COLO668 (cell line): ENCODE results near the gene MAL.
A peak's percentile ranks its signal among the peaks of the same experiment; 100 is the strongest.

Experiments
- DNase-seq: peaks from one replicate; lab custom pipeline; 2025; ENCODE audit not compliant: unreplicated experiment; lab: John Stamatoyannopoulos, UW

MAL gene

DNA sequence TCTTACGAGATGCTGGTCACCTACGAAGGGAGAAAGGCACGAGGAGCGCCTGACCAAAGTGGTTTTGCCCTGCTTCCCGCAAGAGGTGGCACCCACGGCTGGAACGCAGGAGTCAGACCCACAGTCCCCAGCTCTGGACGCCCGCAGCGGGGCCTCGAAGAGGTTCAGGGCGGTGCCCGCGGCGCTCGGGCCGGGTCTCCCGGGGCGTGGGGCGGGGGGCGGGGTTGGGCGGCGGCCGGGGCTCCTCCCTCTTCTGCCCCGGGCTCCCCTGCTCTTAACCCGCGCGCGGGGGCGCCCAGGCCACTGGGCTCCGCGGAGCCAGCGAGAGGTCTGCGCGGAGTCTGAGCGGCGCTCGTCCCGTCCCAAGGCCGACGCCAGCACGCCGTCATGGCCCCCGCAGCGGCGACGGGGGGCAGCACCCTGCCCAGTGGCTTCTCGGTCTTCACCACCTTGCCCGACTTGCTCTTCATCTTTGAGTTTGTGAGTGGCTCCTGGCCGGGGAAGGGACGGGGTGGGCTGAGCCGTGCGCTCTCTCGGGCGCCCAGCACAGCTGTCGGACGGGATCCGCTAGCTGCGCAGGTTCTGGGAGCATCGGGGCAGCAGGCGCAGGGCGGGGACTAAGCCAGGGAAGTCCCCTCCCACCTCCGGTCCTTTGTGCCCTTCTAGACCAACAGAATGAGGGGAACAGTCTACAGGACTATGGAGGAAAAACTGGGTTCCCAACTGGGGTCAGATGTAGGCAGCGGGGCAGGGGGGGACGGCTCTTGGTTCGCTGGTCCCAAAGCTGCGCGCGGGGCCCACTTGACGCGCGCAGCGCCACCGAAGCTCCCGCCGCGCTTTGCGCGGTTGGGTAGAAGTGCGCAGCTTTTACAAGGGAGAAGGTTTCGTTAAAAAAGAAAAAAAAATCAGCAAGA, at the start of gene MAL:
Gene MAL, plus strand, starts transcription at position 303 of the 914 bp plus-strand sequence. Its CDS starts 85 bp downstream, at position 388.
- DNase-seq = peak; percentile 21

DNA sequence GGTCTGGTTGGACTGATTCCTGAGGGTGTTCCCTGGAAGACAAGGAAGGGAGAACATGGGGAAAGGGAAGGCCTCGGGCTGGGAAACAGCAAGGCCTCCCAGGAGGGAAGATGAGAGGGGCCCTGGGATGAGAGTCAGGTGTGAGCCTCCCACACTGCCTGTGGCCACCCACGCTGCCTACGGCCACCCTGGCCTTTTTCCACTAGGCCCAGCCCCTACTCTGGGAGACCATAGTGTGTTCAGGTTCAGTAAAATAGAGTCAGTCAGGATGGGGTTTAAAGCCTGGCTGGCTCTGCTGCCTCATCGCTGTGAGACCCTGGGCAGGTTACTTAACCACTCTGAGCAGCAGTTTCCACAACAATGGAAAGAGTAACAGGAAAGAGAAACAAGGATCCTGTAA, 47.7 kb upstream of the MAL start:
- DNase-seq = no peak

DNA sequence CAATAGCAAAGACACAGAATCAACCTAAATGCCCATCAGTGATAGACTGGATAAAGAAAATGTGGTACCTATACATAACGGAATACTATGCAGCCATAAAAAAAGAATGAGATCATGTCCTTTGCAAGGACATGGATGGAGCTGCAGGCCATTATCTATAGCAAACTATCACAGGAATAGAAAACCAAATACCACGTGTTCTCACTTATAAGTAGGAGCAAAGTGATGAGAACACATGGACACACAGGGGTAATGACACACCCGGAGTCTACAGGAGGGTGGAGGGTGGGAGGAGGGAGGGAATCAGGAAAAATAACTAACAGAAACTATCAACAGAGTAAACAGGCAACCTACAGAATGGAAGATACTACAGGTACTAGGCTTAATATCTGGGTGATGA, 46.6 kb upstream of the MAL start:
- no peak for DNase-seq

DNA sequence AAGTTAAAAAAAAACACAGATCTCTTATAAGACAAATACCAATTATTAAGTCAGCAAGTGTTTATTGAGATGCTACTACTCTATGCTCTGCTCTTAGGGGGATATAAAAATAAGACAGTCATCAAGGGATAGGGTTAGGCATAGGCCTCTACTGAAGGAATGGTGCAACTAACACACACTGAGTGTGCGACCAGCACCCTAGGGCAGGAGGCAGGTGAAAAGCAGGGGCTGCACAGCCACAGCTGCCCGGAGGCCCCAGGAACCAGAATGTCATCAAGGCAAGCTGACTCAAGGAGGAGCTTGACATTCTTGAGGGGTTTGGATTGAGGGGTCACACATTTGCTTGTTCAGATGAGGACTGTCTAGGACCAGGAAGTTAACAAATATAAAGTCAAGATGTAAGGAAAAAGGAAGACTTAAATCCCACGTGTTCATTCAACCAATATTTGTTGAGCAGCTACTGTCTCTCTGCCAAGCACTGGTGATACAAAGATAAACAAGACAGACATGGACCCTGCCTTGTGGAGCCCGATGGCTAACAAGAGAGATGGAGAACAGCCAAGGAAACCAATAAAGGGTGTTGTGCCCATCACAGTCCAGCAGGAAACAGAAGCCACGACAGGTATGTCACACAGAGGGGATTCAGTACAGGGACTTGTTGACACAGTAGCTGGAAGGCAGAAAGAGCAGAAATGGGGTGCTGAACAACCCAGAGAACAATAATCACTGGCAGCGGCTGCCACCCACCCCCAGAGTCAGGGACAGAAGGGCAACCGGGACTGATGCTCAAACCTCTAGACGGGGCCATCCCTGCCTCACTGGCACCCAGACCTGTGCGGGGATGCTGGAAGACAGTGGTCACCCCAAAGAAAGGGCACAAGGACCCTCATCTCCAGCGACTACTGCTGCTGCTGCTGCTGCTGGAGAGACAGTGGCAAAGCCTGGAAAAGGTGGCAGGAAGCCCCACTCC, 45.8 kb upstream of the MAL start:
- DNase-seq = no peak

DNA sequence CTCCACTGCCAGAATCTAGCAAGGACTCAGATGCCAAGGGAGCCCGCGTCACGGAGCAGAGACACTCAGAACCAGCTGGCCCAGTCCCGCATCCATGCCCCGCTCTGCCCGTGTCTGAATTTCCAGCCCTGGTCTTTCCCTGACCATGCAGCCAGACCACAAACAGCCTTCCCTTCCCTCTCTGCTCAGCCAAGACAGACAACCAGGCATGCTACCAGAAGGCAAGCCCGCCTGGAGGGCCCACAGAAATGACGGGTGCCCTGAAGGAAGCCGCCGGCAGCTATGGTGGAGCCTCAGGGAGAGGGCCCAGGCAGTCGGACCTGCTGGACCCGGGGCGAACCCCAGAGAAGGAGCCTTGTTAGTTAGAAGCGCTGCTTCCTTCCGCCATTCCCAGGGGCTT, 45.1 kb upstream of the MAL start:
- no peak for DNase-seq

DNA sequence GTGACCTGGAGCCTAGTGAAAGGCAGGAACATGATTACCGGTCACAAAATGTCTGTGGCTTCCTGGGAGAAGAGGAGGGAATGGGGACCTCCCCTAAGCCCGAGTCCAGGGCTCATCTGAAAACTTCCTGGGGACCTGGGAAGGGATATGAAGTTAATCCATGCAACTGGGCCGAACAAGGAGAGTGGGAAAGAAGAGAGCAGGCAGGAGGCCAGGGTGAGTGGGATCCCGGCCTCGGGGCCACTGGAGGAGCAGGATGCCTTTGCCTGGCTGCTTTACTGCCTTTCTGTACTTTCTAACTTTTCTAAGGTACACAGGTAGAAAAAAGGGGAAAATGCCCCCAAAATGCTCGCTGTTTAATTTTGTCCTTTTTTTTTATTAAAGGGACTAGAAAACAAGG, 43.4 kb upstream of the MAL start:
- no peak for DNase-seq

DNA sequence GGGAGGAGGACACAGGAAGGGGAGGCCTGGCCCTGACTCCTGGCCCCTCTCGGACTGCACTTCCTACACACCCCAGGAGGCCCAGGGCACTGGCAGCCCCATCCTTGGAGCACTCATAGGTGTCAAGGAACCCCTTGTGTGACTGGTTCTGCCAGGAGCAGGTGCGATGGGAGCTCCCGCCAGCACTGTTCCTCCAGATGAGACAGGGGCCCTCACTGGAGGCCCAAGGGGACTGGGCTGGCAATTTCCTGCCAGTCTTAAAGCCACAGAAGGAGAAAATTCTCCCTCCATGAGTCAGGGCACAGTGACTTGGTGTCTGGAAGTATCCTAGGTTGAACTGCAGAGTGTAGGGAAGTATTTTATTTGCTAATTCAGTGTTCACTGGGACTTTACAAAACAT, 42.8 kb upstream of the MAL start:
- no peak for DNase-seq

DNA sequence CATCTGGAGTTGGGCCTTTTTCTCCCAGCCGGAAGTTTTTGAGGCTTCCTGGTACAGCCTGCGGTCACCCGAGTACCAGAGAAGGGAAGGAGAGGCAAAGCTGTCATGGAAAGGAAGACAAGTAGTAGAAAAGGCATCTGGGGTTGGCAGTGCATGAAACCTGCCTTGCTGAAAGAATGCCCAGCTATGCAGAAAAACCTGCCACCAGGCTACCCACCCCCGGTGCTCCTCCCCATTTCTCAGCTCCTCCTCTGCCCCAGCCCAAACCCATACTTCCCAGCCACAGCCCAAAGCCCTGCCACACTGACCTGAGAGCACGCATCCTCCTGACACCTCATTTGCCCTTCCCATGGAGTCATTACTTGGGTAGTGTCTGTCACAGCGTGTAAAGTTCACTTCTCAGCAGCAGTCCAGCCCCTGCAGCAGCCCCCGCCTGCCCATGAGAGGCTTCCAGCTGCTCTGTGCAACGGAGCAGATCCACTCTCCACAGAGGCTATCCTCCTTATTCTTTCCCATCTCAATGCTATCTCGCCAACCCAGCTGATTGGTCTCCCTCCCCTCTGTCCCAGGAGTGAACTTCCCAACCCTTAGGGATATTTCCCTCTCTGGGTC, 40.4 kb upstream of the MAL start:
- no peak for DNase-seq

DNA sequence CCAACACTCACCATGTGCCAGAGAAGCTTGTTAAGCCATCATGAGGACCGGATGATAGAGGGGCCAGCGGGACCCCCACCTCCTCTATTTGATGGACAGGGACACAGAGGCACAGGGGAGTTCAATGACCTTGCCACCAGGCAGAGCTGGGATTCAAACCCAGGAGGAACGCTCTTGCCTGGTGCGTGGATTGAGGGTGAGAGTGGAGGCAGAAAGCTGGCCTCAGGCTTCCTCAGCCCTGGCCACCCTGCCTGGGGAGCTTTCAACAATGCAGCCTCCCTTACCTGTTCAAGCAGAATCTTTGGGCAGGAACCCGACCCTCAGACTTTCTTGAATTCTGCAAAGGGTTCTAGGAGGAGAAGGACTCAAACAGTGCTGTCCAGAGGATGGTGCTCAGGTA, 39.9 kb upstream of the MAL start:
- DNase-seq = no peak

DNA sequence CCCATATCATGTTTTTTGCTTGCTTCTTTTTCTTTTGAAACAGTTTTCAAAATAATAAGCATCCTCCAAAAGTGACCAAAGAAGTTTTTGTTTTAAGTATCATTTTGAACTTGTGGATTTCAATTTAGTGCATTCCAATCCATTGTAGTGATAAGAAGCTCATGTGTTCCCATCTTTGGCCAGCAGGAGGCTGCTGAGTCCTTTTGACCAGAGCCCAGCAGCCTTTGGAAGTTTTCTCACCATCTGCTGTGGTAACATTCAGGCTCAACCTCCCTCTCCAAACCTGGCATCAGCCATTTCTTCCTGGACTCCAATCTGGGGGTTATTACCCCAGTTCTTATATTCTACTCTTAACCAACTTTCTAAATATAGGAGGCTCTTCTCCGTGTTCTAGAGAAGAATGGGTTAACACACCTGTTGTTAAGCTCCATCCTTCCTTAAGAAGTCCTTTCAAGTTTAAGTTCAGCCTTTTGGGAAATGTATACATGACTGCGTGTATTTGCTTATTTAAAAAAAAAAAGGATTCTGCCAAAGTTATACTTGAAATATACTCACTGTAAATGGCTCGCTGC, 39.0 kb upstream of the MAL start:
- peak; percentile 47 for DNase-seq

DNA sequence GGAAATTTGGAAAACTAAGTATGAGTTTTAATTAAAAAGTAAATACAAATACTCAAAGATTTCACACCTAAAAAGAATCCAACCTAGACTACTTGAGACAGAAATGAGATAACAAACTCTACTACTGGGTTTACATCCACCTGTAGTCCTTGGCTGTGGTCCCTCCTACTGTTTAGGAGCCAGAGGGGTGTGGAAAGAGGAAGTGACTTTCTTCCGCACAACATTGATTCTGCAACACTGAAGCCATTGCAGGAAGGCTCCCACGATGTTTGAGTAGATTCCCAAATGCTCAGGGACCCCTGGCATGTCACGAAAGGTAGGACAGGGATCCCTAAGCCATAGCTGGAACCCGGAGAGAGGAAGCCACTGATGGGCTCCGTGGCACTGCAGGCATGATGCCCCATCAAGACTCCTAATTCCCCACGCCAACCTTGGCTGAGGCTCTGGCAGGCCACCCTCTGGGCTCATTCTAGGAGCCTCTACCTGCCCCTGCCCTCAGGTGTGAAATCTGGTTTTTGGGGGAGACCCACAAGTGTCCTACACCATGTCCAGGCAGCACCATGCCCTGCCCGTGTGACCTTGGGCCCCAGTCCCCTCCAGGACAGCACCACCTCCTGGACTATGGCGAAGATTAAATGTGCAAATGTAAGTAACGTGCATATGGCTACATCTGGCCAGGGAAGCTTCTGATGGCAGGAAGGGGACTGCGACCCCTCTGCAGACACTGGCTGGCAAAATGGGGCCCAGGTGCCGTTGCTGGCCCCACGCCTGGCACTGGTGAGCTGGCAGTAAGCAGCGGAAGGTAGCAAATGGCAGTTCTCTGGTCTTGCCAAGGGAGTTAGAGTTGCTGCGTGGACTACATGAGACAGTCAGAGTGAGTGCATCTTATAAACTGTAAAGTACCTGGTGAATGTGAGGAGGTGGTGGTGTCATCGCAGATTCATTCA, 38.2 kb upstream of the MAL start:
- no peak for DNase-seq

DNA sequence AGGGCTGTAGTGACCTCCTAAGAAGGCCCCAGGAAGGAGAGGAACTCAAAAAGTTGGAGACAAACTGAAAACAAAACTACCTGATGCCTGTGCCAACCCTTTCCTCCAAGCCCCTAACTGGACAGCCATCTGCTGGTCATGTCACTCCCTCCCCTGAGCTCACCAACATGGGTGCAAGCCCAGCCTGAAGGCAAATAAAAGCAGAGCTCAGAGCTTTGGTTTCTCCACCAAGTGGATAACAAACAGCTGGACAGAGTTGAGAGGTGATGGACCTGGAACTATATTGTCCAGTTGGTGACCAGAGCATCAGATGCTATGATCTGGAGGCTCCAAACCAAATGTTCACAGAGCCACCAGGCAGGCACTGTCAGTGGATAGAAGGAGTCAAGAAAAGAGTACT, 34.6 kb upstream of the MAL start:
- no peak for DNase-seq

DNA sequence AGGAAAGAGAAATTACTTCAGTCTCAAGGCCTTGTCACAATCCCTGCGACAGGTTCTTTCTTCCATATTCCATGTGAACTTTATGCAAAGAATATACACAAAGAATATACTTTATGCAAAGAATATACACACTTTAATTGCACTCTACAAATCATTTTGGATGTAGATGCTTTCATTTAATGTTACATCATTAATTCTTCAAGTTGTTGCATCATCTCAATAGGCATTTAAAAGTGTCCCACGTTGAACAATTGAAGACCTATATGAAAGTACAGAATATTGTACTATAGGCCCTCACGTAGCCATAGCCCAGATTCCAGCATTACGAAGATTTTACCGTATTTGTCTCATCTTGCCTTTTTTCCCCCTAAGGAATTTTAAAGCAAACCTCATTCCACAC, 33.1 kb upstream of the MAL start:
- DNase-seq = no peak

DNA sequence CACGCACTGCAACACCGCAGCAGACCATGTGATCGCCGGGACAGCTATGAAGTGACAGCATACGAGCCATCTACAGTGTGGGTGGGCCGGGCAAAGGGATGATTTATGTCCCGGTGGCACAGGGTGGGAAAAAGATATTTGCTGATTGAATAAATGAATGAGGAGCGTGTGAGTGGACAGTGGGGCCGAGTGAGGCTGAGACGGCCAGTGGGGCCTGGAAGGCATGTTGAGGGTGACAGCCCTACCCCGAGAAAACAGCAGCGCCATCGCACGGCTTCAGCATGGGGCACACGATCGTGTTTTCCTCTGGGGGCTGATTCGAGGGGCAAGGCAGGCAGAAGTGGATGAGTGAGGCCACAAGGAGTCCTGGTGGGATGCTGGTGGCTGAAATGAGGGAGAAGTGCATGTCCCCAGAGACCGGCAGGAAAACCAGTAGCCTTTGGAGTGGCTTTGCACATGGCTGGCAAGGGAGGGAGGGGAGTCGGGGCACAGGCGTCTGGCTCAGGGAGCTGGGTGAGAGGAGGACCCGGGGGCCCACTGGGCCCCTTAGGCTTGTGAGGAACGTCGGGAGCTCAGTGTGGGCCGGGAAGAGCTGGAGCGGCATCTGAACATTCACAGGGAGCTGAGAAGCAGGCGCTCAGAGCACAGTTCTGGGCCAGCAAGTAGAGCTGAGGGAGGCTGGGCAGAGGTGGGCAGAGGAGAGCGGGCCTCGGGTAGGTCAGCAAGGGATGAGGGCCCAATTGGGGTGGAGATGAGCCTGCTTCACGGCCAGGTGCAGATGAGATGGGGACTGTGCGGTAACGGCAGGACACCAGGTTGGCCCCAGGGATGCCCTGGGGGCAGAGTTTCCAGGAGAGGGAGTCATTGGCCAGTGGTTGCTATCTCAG, 32.1 kb upstream of the MAL start:
- DNase-seq = no peak

DNA sequence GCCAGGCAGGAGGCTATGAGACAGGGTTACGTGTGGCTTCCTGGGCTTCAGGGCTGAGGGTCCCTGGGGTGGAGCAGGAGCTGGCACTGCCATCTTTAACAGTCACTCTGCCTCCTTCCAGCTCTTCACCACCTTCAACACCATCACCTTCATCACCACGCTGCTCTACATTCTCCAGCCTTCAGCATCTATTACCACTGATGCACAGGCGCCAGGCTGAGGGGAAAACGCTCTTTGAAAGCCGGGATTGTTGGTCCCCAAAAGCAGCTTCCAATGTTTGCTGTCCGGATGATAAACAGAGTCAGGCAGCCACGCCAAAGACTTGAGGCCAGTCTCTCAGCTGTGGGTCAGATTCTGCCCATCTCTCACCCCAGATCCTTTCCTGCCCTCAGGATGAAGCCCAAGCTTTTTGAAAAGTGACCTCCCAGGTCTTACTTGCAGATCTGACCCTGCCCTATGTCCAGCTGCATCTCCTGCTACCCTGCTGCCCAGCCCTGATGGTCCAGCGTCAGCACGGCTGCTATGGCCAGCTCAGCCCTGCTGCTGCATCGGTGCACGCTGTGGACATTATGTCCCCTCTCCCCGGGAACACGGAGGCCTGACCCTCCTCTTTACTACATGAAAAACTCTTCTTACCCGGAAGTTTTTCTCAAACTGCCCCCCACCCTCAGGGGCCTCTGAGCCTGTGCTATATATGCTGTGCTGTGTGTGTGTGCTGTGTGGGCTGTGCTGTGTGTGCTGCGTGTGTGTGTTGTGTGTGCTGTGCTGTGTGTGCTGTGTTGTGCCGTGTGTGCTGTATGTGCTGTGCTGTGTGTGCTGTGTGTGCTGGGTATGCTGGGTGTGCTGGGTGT, 31.2 kb upstream of the MAL start:
- no peak for DNase-seq

DNA sequence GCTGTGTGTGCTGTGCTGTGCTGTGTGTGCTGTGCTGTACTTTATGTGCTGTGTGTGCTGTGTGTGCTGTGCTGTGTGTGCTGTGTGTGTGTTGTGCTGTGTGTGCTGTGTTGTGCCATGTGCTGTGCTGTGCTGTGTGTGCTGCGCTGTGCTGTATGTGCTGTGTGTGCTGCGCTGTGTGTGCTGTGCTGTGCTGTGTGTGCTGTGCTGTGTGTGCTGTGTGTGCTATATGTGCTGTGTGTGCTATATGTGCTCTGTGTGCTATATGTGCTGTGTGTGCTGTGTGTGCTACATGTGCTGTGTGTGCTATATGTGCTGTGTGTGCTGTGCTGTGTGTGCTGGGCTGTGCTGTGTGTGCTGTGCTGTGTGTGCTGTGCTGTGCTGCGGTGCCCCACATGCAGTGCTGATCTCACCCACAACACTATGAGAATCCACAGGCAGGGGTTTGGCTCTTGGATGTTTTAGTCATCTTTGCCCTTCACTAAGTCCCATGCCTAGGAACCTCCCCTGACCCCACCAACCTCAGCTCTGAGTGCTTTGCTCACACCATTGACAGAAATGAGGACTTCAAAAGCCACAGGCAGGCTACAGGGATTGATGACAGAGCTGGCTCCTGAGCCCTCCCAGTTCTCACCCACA, 30.5 kb upstream of the MAL start:
- no peak for DNase-seq

DNA sequence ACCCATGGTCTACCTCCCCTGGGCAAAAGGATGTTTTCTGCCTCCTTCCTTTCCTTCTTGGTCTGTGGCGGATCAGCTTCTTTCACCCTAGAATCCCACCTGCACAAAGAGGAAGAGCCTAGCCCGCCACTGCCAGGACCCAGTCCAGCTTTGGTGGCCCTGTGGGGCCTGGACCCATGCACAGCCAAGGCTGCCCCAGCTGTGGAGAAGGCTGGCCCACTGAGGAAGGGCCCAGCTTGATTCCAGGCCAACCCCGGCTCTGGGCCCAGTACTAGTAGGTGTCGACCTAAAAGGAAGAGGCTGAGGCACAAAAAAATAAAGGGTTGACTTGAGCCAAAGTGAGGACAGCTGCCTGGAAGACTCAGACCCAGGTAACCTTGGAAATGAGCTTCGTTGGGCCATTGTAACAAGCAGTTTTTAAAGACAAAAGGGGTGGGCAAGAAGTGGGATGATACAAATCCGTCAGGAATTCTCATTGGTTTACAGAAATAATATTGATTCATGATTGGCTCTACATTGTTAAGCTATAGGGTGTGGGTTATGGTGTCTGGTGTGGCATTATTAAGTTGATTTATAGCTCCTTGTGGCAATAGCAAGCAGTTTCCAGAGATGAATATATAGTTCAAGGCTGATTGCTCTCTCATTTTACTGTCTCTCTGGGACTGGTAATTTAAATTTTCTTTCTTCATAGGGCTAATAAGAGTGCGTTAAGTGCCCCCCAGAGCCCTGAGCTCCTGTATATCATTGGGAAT, 29.8 kb upstream of the MAL start:
- no peak for DNase-seq
